Gastrocnemius medialis (tissue), 4 donors: ENCODE measurements around the gene SH2B3. TPM values are rescaled to one million over a fixed set of nuclear protein-coding genes. Genes with fewer than 3 reads are reported as not detected.

Experiments
- ATAC-seq, 2 donors: fragments of 150-250 bp; one replicate each; pipeline ENCODE4 v1.9.1; 2016
- DNase-seq, 2 donors: peaks; one replicate each; pipeline ENCODE4 v3.0.0-alpha.2; 2019
- H3K27ac ChIP-seq, 4 donors: fragments of 200-600 bp; sonication (generic); 1 replicate in 1 of 4; 2 replicates in 3 of 4; pipeline ENCODE4 v1.5.1; 2016 to 2018; ENCODE audit warnings: mild to moderate bottlenecking in 2 of 4, moderate library complexity in 1 of 4
- H3K27me3 ChIP-seq, 3 donors: fragments of 200-600 bp; sonication (generic) in 2 of 3; 1 replicate in 1 of 3; 2 replicates in 2 of 3; pipeline versions ENCODE4 v1.5.1 to v1.6.0; 2016 to 2019; ENCODE audit warnings: mild to moderate bottlenecking in 1 of 3, moderate library complexity in 1 of 3
- H3K36me3 ChIP-seq, 2 donors: fragments of 200-600 bp; sonication (generic) in 1 of 2; one replicate each; pipeline ENCODE4 v1.5.1; 2017 to 2018
- H3K4me1 ChIP-seq, 2 donors: fragments of 200-600 bp; sonication (generic) in 1 of 2; one replicate each; pipeline ENCODE4 v1.5.1; 2016 to 2017; ENCODE audit warnings: mild to moderate bottlenecking in 2 of 2
- H3K4me3 ChIP-seq, 4 donors: fragments of 200-600 bp; sonication (generic) in 3 of 4; 1 replicate in 1 of 4; 2 replicates in 3 of 4; pipeline ENCODE4 v1.5.1; 2016 to 2019; ENCODE audit warnings: mild to moderate bottlenecking in 2 of 4
- H3K9me3 ChIP-seq, 3 donors: fragments of 200-600 bp; sonication (generic) in 2 of 3; 1 replicate in 1 of 3; 2 replicates in 2 of 3; pipeline ENCODE4 v1.5.1; 2016 to 2019
- CTCF ChIP-seq, 5 experiments: fragments of 450-650 bp in 3 of 5; fragments of 200-600 bp in 2 of 5; sonication (generic) in 2 of 5; IDR thresholded peaks in 4 of 5; conservative IDR thresholded peaks in 1 of 5; 1 replicate in 4 of 5; 2 replicates in 1 of 5; pipeline ENCODE4 v1.5.1; 2016 to 2019; ENCODE audit warnings: antibody characterized with exemption in 5 of 5, mild to moderate bottlenecking in 3 of 5, moderate library complexity in 3 of 5
- POLR2A ChIP-seq, 2 donors: fragments of 450-650 bp; IDR thresholded peaks; one replicate each; pipeline ENCODE4 v1.6.1; 2017; ENCODE audit warnings: antibody characterized with exemption in 2 of 2, mild to moderate bottlenecking in 2 of 2, moderate library complexity in 2 of 2
- in situ Hi-C, 4 donors: fragments of 200-750 bp; cut with MboI; loops; one replicate each; pipeline versions ENCODE4 v1.15.0 to v1.8.0; 2017; ENCODE audit warnings: low sequenced_read_pairs in 4 of 4
- intact Hi-C: fragments of 100-400 bp; cut with DNase I; formaldehyde crosslinking; loops from one replicate; pipeline ENCODE4 v1.15.1; 2023; ENCODE audit warnings: low total_unique reads
- total RNA-seq, 4 donors: library from RNA; depleted of rRNA; stranded (reverse); fragments of >200 nt; gene quantifications; one replicate each; pipeline versions ENCODE4 v1.1.0 to v1.2.3, GENCODE V29; 2016

SH2B3 gene
- total RNA-seq, 4 donors from 2014 or later: 10.4 to 20.0 (median 15.5) TPM

DNA sequence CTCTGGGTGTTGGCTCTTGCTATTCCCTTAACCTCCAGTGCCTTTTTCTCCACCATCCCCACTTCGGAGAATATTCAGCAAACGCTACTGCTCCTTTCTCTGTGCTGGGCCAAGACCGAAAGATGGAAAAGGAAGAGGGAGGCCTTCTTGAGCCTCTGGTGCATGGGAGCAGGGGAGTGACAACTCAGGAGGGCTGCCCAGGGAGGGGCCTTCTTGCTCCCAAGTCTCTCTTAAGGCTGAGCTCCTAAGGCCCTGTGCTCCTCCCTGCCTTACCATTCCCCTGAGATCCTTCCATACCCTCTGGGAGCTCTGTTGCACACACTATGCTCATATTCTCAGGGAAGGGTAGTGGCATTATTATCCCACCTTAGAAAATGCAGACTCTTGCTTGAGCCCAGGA, 34.9 kb downstream of the SH2B3 start:
- in situ Hi-C loops: no loop called here
- Histone ChIP-seq H3K27ac (peak overlapping the region; percentile 51 to 80 (median 70)), H3K9me3 (no peaks in the 10 kb centered on the region), H3K4me1 (peaks cover 44 to 46% of the 10 kb centered on the region in 2 donors), H3K4me3 (no peak overlapping the region), H3K36me3 (no peaks in the 10 kb centered on the region), H3K27me3 (no peaks in the 10 kb centered on the region)
- intact Hi-C loops: no loop called here
- ATAC-seq: no peak
- TF ChIP-seq POLR2A (IDR thresholded peaks at IDR 0.05) (no peak), CTCF (IDR thresholded peaks at IDR 0.05 in 4 of 5, conservative IDR thresholded peaks at IDR 0.05 in 1 of 5) (no peak)
- DNase-seq: no peak

DNA sequence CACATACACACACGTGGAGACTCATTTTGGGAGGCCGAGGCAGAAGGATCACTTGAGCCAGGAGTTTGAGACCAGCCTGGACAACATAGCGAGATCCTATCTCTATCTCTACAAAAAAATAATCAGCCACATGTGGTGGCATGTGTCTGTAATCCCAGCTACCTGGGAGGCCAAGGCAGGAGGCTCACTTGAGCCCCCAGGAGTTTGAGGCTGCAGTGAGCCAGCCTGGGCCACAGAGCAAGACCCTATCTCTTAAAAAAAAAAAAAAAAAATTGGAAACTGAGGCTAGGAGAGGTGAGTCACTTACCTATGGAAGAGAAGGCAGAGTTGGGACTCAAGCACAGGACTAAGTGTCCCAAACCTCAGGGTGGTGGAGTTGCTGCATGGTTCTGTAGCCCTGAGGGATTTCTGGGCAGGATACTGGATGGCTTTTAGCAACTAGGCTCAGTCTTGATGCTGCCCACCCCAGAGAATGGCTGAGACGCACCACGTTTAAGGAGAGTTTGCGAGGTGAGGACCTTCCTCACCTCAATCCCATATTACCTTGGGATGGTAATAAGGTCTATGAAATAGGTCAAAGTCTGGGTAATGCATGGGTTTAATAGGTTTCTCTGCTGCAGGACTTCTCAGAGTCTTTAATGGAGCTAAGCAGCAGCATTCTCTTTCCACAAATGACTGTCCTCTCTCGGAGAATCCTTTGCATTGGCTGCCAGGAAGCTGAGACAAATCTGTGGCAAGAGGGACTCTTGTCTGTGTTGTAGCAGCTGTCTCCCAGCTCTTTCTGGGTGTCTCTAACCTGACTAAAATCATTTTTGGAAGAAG, 35.6 kb downstream of the SH2B3 start:
- in situ Hi-C loops (no loop called here), intact Hi-C loops (no loop called here)
- no peaks in the 10 kb centered on the region for H3K27me3 ChIP-seq
- peaks cover 48 to 50% of the 10 kb centered on the region in 2 donors for H3K4me1 ChIP-seq
- TF ChIP-seq CTCF (IDR thresholded peaks at IDR 0.05 in 4 of 5, conservative IDR thresholded peaks at IDR 0.05 in 1 of 5) (no peak), POLR2A (IDR thresholded peaks at IDR 0.05) (no peak)
- DNase-seq (peak in 1 of 2 donors; percentile 3), ATAC-seq (no peak)
- no peaks in the 10 kb centered on the region for H3K36me3 ChIP-seq
- H3K27ac ChIP-seq: peak overlapping the region; percentile 51 to 87 (median 70)
- H3K4me3 ChIP-seq: no peak overlapping the region
- H3K9me3 ChIP-seq: no peaks in the 10 kb centered on the region

DNA sequence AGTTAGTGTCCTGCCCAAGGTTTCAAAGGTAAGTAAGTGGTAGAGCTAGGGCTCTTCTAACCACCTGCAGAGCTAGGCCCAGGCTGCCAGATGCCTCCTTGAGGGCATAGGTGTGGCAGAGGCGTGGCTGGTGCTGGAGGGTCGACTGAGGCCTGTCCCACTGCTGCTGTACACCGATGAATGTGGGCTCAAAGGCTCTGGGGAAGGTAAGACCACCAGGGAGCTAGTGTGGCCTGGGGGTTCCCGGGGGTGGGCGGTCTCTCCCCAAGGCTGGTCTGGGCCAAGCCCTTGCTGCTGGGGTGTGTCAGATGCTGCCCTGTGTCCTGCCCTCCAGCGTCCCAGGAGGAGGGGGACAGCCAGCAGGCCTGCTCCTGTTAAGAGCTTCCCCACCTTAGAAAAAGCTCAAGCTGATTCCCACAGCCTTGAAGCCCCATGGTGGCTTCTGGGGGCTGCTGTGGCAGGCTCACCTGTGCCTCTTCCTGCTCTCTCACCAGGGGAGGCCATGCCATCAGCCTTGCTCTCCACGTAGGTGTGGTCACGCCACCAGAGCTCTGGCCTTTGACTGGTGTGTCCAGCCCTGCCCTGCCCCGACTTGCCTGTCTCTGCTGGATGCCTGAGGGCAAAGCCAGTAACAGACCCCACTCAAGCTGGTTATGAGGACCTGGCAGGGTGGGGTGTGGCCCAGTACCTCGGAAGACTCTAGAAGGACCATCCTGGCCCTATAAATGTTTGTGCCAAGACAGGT, 36.8 kb downstream of the SH2B3 start:
- H3K27me3 ChIP-seq: no peaks in the 10 kb centered on the region
- peak overlapping the region; percentile 69 to 87 (median 73) for H3K27ac ChIP-seq
- peaks cover 0 to 6% of the 10 kb centered on the region in 2 donors for H3K36me3 ChIP-seq
- ATAC-seq (no peak), DNase-seq (peak in 1 of 2 donors; percentile 12)
- intact Hi-C loops (no loop called here), in situ Hi-C loops (no loop called here)
- no peak overlapping the region for H3K4me3 ChIP-seq
- H3K9me3 ChIP-seq: no peaks in the 10 kb centered on the region
- peaks cover 53 to 55% of the 10 kb centered on the region in 2 donors for H3K4me1 ChIP-seq
- no peak for TF ChIP-seq CTCF (IDR thresholded peaks at IDR 0.05 in 4 of 5, conservative IDR thresholded peaks at IDR 0.05 in 1 of 5)
- no peak for TF ChIP-seq POLR2A (IDR thresholded peaks at IDR 0.05)

DNA sequence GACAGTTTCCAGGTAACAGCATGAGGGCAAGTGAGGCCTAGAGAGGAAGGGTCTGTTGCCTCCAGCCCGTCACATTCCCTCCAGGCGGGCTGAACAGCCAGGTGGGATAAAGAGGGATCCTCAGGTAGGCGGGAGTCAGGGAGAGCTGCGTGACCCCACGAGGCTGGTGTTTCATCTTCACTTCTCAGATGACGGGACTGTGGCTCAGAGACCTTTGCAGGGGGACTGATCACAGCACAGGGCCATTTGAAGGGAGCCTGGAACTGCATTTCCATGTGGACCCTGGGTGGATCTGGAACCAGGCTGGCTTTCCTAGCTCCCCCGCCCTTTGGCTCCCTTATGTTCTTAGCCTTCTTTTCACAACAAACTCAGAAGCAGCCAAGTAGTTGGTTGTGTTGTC, 37.4 kb downstream of the SH2B3 start:
- Histone ChIP-seq H3K4me1 (peaks cover 56 to 57% of the 10 kb centered on the region in 2 donors), H3K9me3 (no peaks in the 10 kb centered on the region), H3K27me3 (no peaks in the 10 kb centered on the region), H3K4me3 (no peak overlapping the region), H3K36me3 (peaks cover 0 to 12% of the 10 kb centered on the region in 2 donors), H3K27ac (peak overlapping the region; percentile 69 to 87 (median 73))
- intact Hi-C loops: no loop called here
- DNase-seq (peak in 1 of 2 donors; percentile 3), ATAC-seq (no peak)
- TF ChIP-seq CTCF (IDR thresholded peaks at IDR 0.05 in 4 of 5, conservative IDR thresholded peaks at IDR 0.05 in 1 of 5) (no peak), POLR2A (IDR thresholded peaks at IDR 0.05) (no peak)
- in situ Hi-C loops: no loop called here
